Stimulated activated memory B cell treated with anti-CD40 and anti-IgM and Interleukin-4, amounts not matched to agents 10 μg/mL and 1 μg/mL and 100 μg/mL, for 72 hours (primary cell): ENCODE data around the gene NUP107.
A peak's percentile ranks its signal among the peaks of the same experiment; 100 is the strongest.
"Not testable (repeated sequence)": the region's sequence is repeated elsewhere in the genome, so short reads cannot be mapped to it uniquely, and the experiment has no call there.

Source experiments
- ATAC-seq: fragments of 150-1000 bp; cut with Tn5 transposase; 2 replicates; pipeline ENCODE4 v1.10.0; 2021
- H3K27ac Mint-ChIP-seq: one replicate; pipeline ENCODE4 v1.8.0; 2022; ENCODE audit warnings: mild to moderate bottlenecking, mixed read lengths
- H3K27me3 Mint-ChIP-seq: one replicate; pipeline ENCODE4 v1.8.0; 2022; ENCODE audit warnings: mixed read lengths
- H3K36me3 Mint-ChIP-seq: one replicate; pipeline ENCODE4 v1.8.0; 2022; ENCODE audit warnings: mixed read lengths
- H3K4me1 Mint-ChIP-seq: one replicate; pipeline ENCODE4 v1.8.0; 2022; ENCODE audit warnings: mixed read lengths
- H3K4me3 Mint-ChIP-seq: one replicate; pipeline ENCODE4 v1.8.0; 2022; ENCODE audit warnings: mild to moderate bottlenecking, moderate library complexity, mixed read lengths
- H3K9me3 Mint-ChIP-seq: one replicate; pipeline ENCODE4 v1.8.0; 2022; ENCODE audit warnings: mixed read lengths

Gene NUP107

DNA sequence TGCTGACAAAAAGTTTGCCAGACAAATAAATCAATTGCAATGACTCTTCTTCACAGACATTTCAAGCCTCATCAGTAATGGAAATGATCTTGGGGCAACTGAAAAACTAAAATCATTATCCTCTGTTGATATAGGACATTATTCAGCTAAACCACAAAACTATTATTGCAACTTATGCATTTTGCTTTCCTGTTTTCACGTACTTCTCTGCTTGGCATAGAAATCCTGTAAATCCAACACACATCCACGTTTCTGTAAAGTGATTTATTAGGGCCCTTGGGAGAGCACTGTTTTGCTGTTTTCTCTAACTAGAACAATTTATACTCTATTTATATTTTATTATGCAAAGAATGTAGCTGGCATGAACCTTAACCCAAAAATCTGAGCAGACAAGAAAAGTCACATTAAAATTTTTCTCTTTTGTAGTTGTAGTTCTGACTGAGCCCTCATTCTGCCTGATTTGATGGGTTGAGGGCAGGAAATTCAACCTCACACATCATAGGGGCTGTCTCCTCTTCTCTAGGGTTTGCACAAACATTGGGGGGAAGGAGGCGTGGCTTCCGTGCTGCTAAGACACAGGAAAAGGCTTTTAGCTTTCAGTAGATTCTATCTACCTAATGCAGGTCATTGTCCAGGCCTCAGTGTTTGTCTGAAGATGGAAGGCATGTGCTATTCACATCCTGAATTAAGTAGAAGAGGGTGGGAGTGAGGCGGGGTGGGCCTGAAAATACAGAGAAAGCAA, 11.5 kb upstream of the NUP107 start:
- peaks cover 9% of the 10 kb centered on the region for H3K36me3 Mint-ChIP-seq
- no peaks in the 10 kb centered on the region for H3K4me1 Mint-ChIP-seq
- H3K4me3 Mint-ChIP-seq = no peak overlapping the region
- H3K27me3 Mint-ChIP-seq = no peaks in the 10 kb centered on the region
- ATAC-seq = no peak
- H3K27ac Mint-ChIP-seq = no peak overlapping the region
- H3K9me3 Mint-ChIP-seq = no peaks in the 10 kb centered on the region

DNA sequence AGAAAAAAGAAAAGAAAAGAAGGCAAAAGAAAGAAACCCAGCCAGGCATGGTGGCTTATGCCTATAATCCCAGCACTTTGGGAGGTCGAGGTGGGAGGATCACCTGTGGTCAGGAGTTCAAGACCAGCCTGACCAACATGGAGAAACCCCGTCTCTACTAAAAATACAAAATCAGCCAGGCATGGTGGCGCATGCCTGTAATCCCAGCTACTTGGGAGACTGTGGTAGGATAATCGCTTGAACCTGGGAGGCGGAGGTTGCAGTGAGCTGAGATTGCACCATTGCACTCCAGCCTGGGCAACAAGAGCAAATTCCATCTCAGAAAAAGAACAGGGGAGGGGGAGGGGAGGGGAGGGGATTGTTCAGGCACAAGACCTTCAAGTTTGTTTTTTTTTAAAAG, 9.9 kb upstream of the NUP107 start:
- H3K36me3 Mint-ChIP-seq, H3K27ac Mint-ChIP-seq, H3K9me3 Mint-ChIP-seq, ATAC-seq, H3K4me3 Mint-ChIP-seq, H3K4me1 Mint-ChIP-seq, H3K27me3 Mint-ChIP-seq: not testable (repeated sequence)

DNA sequence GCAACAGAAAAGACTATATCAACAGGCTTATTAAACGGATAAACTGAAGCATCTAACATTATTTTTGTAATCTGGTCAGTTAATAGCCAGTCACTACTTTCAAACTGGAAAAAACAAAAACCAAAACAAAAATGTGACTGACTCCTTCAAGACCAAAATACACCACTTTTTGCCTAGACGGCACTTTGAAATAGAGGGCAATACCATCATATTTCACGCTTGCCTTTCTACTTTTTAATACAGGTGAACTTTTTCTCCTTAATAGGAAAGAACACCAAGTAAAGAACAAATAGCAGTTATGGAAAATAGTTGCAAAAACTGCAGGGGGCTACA, 550 bp upstream of the NUP107 start:
- H3K9me3 Mint-ChIP-seq = no peaks in the 10 kb centered on the region
- H3K4me1 Mint-ChIP-seq = peaks cover 28% of the 10 kb centered on the region
- no peaks in the 10 kb centered on the region for H3K27me3 Mint-ChIP-seq
- H3K27ac Mint-ChIP-seq = peak overlapping the region; percentile 96
- ATAC-seq = peak; percentile 5
- H3K4me3 Mint-ChIP-seq = peak overlapping the region; percentile 96
- H3K36me3 Mint-ChIP-seq = peaks cover 7% of the 10 kb centered on the region

DNA sequence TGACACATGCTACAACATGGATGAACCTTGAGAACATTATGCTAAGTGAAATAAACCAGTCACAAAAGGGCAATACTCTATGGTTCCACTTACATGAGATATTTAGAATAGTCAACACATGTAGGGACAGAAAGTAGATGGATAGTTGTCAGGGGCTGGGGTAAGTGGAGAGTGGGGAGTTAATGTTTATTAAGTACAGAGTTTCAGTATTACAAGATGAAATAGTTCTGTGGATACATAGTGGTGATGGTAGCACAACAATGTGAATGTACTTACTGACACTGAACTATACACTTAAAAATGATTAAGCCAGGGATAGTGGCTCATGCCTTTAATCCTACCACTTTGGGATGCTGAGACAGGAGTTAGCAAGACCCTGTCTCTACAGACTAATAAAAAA, 8.7 kb downstream of the NUP107 start:
- Mint-ChIP-seq H3K9me3 (no peaks in the 10 kb centered on the region), H3K4me3 (no peak overlapping the region), H3K27ac (no peak overlapping the region), H3K27me3 (no peaks in the 10 kb centered on the region), H3K36me3 (peaks cover 65% of the 10 kb centered on the region), H3K4me1 (no peaks in the 10 kb centered on the region)
- ATAC-seq = no peak

DNA sequence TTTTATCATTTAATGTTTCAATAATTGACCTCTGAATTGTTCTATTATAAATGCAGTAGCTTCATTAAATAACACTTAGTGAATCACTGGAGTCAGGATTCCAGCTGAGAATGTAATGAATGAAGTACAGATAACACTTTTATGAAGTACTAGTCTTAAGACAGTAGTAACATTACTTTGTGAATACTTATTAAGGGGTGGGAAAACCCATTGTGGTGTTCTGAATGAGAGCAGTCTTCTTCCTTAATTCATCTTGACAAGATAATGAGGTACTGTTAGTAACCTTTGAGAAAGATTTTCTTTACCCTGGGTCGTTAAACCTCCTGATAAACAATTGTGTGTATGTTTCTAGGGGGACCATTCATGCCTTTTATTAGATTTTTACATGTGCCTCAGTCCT, 12.7 kb downstream of the NUP107 start:
- ATAC-seq = no peak
- no peaks in the 10 kb centered on the region for H3K27me3 Mint-ChIP-seq
- peaks cover 49% of the 10 kb centered on the region for H3K36me3 Mint-ChIP-seq
- no peak overlapping the region for H3K27ac Mint-ChIP-seq
- H3K4me1 Mint-ChIP-seq = no peaks in the 10 kb centered on the region
- H3K9me3 Mint-ChIP-seq = no peaks in the 10 kb centered on the region
- H3K4me3 Mint-ChIP-seq = no peak overlapping the region

DNA sequence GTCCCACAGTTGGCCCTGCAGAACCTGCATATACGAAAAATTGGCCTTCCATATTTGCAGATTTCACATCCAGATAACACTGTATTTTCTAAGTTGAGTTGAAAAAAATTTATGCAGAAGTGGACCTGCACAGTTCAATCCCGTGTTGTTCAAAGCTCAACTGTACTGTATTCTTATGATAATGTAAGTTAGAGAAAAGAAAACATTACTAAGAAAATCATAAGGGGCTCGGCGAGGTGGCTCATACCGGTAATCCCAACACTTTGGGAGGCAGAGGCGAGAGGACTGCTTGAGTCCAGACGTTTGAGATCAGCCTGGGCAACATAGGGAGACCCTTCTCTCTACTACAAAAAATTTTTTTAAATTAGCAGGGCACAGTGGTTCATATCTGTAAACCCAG, 41.0 kb downstream of the NUP107 start:
- no peaks in the 10 kb centered on the region for H3K27me3 Mint-ChIP-seq
- ATAC-seq = no peak
- H3K9me3 Mint-ChIP-seq = no peaks in the 10 kb centered on the region
- no peak overlapping the region for H3K4me3 Mint-ChIP-seq
- no peaks in the 10 kb centered on the region for H3K4me1 Mint-ChIP-seq
- no peak overlapping the region for H3K27ac Mint-ChIP-seq
- H3K36me3 Mint-ChIP-seq = peaks cover 33% of the 10 kb centered on the region

DNA sequence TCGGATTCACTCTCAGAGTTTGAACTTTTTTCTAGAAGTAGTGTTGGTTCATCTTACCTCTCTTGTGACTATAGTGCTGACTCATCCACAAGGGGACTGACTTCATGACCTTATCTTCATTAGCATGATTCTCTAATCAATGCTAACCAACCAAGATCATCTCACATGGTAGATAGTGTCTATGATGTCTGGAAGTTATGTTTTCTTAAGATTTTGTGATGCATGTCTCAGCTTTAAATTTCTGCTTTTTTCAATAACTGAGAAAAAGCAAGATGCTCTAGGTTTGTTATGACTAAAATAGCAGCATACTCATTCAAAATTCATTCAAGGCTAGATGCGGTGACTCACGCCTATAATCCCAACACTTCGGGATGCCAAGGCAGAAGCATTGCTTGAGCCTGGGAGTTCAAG, 46.9 kb downstream of the NUP107 start:
- peaks cover 30% of the 10 kb centered on the region for H3K36me3 Mint-ChIP-seq
- H3K27me3 Mint-ChIP-seq = no peaks in the 10 kb centered on the region
- H3K9me3 Mint-ChIP-seq = no peaks in the 10 kb centered on the region
- no peak overlapping the region for H3K4me3 Mint-ChIP-seq
- H3K4me1 Mint-ChIP-seq = no peaks in the 10 kb centered on the region
- no peak for ATAC-seq
- no peak overlapping the region for H3K27ac Mint-ChIP-seq

DNA sequence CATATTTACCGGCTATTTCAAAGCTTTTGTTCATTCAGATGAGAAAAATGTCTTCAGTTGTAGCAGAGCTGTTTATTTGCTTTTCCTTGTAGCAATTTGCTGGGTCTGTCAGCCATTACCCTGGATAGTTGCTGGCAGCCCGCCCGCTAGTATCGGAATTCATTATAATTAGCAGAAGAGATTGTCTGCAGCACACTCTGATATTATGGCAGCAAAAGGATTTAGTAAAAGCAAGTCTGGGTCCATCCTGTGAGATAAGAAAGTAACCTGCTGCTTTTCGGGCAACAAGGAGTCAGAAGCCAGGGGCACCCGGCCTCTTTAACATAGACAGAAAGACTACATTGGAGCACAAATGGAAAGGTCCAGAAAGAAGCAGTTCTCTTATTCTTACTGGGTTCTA, 53.1 kb downstream of the NUP107 start:
- peaks cover 33% of the 10 kb centered on the region for H3K36me3 Mint-ChIP-seq
- no peaks in the 10 kb centered on the region for H3K27me3 Mint-ChIP-seq

DNA sequence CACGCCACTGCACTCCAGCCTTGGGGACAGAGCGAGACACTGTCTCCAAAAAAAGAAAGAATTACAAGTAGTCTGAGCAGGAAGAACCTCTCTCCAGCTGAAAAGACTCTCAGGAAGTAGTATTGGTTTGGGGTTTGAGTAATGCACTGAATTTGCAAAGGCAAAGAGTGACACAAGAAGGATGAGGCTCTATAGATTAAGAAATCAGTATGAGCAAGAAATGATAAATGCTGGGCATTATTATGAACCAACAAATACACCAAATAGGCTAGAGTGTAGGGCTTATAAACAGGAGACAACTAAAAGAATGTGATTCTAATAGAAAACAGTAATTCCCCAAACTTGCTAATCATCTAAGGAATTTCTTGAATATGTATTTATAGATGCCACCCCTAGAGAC, 56.6 kb downstream of the NUP107 start:
- Mint-ChIP-seq H3K36me3 (peaks cover 17% of the 10 kb centered on the region), H3K27me3 (no peaks in the 10 kb centered on the region), H3K4me1 (peaks cover 24% of the 10 kb centered on the region), H3K27ac (peak overlapping the region; percentile 91), H3K9me3 (no peaks in the 10 kb centered on the region), H3K4me3 (no peak overlapping the region)
- no peak for ATAC-seq

More for the DNA sequence above, 53.1 kb downstream of the NUP107 start:
- Mint-ChIP-seq H3K4me3 (no peak overlapping the region), H3K27ac (no peak overlapping the region), H3K9me3 (no peaks in the 10 kb centered on the region), H3K4me1 (peaks cover 12% of the 10 kb centered on the region)
- ATAC-seq = no peak

DNA sequence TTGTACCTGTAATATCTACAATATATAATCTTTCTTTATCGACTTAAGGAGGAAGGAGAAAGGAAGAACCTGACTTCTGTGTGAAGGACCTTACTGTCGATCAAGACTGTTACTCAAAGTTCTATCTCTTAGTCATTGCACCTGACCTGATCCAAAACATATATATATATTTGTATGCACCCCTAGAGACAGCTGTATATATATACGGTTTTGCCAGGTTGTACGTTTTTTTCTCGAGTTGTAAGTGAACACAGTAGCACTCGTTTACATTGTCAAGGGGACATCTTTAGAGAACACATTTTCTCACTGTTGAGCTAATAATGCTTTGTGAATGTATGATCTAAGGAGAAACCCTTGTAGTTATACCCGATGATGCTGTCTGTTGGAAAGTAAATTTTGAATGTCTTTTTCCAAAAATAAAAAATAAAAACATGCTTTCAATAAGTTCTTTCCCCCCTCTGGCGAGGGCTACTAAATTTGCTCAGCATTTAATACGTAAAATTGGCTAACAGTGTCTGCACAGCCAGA, 58.7 kb downstream of the NUP107 start:
- ATAC-seq = peak; percentile 1
- no peaks in the 10 kb centered on the region for H3K9me3 Mint-ChIP-seq
- peaks cover 36% of the 10 kb centered on the region for H3K4me1 Mint-ChIP-seq
- peaks cover 20% of the 10 kb centered on the region for H3K36me3 Mint-ChIP-seq
- H3K27ac Mint-ChIP-seq = peak overlapping the region; percentile 91
- peak overlapping the region; percentile 92 for H3K4me3 Mint-ChIP-seq
- no peaks in the 10 kb centered on the region for H3K27me3 Mint-ChIP-seq

DNA sequence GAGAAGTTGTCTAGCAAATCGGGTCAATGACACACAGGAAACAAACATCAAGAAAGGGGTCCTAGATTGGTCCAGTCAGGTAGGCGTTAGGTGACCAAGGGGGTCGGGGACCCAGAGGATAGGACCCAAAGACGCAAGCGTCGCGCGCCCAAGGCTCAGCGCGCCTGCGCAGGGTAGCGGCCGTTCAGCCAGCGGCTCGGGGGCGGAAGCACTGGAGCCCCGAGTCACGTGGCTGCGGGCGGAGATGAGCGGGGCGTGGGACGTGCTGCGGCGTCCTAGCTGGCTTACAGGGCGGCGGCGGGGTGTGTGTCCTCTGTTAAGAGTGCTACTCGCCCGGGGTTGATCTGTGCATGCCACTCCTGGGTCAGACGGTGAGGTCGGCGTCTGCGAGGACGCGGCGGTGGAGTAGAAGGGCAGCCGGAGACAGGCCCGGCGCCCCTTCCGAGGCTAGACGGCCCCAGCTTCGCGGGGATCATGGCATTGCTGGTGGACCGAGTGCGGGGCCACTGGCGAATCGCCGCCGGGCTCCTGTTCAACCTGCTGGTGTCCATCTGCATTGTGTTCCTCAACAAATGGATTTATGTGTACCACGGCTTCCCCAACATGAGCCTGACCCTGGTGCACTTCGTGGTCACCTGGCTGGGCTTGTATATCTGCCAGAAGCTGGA, 59.3 kb downstream of the NUP107 start, which contains the start of gene SLC35E3:
Gene SLC35E3, plus strand, starts transcription at position 273 of the 668 bp plus-strand sequence. Its CDS starts 202 bp downstream, at position 475.
- H3K4me1 Mint-ChIP-seq = peaks cover 36% of the 10 kb centered on the region
- peak; percentile 98 for ATAC-seq
- peaks cover 20% of the 10 kb centered on the region for H3K36me3 Mint-ChIP-seq
- H3K27ac Mint-ChIP-seq = peak within 1 kb of the TSS; percentile 91
- no peaks in the 10 kb centered on the region for H3K9me3 Mint-ChIP-seq
- no peaks in the 10 kb centered on the region for H3K27me3 Mint-ChIP-seq
- peak within 1 kb of the TSS; percentile 92 for H3K4me3 Mint-ChIP-seq

DNA sequence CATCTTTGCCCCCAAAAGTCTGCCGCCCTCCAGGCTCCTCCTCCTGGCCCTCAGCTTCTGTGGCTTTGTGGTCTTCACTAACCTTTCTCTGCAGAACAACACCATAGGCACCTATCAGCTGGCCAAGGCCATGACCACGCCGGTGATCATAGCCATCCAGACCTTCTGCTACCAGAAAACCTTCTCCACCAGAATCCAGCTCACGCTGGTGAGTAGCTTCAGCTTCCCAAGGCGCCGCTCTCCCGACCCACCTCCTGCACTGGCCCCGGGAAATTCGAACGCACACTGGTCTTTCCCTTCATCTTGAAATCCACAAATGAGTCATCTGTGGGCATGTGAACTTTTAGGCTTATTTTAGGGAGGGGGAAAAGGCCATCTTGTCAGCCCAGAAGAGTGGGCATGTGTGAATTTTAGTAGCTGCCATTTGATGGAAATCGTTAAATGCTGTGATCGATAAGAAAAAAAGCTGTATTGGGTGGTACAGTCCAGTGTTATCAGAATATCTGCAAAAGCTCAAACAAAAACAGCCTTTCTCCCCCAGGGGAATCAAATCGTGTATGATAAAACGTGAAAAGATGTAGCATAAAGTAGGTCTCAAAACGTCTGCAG, 59.9 kb downstream of the NUP107 start:
- Mint-ChIP-seq H3K27ac (peak overlapping the region; percentile 91), H3K36me3 (peaks cover 18% of the 10 kb centered on the region), H3K27me3 (no peaks in the 10 kb centered on the region), H3K4me3 (peak overlapping the region; percentile 92), H3K4me1 (peaks cover 36% of the 10 kb centered on the region), H3K9me3 (no peaks in the 10 kb centered on the region)
- peak; percentile 70 for ATAC-seq

DNA sequence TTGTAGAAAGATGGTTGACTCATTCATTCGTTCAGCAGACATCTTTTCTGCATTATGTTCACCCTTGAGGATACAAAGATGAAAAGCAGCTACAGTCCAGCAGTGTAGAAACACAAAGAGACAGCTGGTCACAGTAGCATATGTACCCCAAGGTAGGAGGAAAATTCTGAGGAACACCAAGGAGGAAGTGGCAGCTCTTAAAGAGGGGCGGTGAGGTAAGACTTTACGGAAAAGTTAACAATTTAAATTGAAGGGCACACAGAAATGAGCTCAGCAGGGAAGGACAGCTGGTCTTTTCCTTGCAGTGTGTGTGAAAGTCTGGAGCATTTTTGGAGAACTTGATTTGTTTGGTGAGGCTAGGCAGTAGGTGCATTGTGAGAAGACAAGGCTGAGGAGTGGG, 62.7 kb downstream of the NUP107 start:
- peak overlapping the region; percentile 53 for H3K27ac Mint-ChIP-seq
- no peak for ATAC-seq
- no peaks in the 10 kb centered on the region for H3K27me3 Mint-ChIP-seq
- H3K9me3 Mint-ChIP-seq = no peaks in the 10 kb centered on the region
- peaks cover 24% of the 10 kb centered on the region for H3K4me1 Mint-ChIP-seq
- no peak overlapping the region for H3K4me3 Mint-ChIP-seq
- peaks cover 35% of the 10 kb centered on the region for H3K36me3 Mint-ChIP-seq

DNA sequence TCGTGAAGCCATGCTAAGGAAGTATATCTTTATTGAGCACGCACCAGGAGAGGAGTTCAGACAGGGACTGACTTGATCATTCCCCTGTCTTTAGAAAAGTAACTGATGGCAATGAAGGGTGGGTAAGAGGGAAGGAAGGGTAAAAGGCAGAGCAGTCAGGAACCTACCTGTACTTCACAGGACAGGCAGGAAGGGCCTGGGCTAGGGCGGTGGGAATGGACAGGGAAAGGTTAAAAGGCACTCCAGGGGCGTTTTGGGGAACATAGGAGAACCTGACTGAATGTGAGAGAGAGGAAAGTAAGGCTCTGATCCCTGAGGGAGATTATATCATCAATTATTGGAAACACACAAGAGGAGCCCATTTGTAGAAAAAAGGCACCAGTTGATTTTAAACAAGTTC, 63.1 kb downstream of the NUP107 start:
- peak overlapping the region; percentile 53 for H3K27ac Mint-ChIP-seq
- H3K4me1 Mint-ChIP-seq = peaks cover 24% of the 10 kb centered on the region
- no peak for ATAC-seq
- no peak overlapping the region for H3K4me3 Mint-ChIP-seq
- H3K9me3 Mint-ChIP-seq = no peaks in the 10 kb centered on the region
- H3K27me3 Mint-ChIP-seq = no peaks in the 10 kb centered on the region
- peaks cover 39% of the 10 kb centered on the region for H3K36me3 Mint-ChIP-seq

DNA sequence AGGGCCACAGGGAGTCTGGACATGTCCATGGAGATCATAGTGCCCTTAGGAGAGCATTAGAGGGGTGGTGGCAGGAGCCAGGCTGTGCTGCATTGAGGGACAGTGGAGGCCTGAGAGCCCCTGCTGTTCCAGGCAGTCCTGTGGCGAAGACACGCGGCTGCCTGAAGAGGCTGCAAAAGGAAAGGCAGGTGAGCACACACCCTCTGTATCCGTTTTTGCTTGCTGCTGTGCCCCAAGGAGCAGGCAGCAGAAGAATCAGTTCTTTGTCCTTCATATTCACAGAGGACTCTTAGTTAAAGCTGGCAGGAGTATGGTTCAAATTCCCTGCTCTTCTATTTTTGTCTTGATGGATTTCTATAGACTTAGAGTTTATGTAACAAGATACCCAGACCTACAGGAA, 63.7 kb downstream of the NUP107 start:
- no peaks in the 10 kb centered on the region for H3K9me3 Mint-ChIP-seq
- H3K27ac Mint-ChIP-seq = no peak overlapping the region
- peaks cover 45% of the 10 kb centered on the region for H3K36me3 Mint-ChIP-seq
- no peaks in the 10 kb centered on the region for H3K27me3 Mint-ChIP-seq
- H3K4me1 Mint-ChIP-seq = peaks cover 24% of the 10 kb centered on the region
- ATAC-seq = no peak
- H3K4me3 Mint-ChIP-seq = no peak overlapping the region
